Uterus (tissue), 2 donors: ENCODE data around the gene KLF15.

Experiments
- POLR2A ChIP-seq, 2 donors: fragments of 450-650 bp; IDR thresholded peaks; one replicate each; pipeline ENCODE4 v1.6.1; 2016; ENCODE audit warnings: antibody characterized with exemption in 2 of 2, mild to moderate bottlenecking in 1 of 2, moderate library complexity in 1 of 2
- TF ChIP-seq, protein P1 (sequence below), 4 experiments: fragments of 200-600 bp in 2 of 4; fragments of 450-650 bp in 2 of 4; sonication (generic) in 2 of 4; IDR thresholded peaks; one replicate each; pipeline ENCODE4 v1.5.1; 2016 to 2019; ENCODE audit warnings: antibody characterized with exemption in 4 of 4, mild to moderate bottlenecking in 2 of 4, moderate library complexity in 1 of 4

DNA sequence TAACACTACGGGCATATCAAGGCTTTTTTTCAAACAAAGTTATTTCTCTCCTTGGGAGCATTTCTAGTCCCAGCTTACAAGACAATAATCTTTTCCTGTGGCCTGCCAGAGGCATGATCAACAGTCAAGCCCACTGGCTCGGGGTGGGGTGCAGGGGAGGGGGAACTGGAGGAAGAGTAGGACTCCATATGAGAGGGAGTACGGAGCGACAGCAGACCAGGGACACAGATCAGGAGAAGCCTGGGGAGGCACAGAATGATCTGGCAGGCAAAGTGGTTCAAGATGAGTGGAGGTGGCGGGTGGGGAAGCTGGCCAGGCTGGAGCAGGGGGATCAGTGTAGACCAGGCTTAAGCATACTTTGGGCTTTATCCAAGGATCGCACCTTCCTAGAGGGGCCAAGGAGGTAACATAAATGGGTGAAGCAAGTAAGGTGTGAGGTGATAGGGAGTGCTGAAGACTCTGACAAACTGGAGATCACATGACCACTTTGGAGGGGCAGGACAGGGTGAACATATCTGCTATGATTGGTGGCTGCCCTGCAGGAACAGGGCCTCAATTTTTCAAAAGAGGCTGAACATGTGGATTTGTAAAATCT is 37.4 kb downstream of the KLF15 start:
- TF ChIP-seq, protein P1, sequence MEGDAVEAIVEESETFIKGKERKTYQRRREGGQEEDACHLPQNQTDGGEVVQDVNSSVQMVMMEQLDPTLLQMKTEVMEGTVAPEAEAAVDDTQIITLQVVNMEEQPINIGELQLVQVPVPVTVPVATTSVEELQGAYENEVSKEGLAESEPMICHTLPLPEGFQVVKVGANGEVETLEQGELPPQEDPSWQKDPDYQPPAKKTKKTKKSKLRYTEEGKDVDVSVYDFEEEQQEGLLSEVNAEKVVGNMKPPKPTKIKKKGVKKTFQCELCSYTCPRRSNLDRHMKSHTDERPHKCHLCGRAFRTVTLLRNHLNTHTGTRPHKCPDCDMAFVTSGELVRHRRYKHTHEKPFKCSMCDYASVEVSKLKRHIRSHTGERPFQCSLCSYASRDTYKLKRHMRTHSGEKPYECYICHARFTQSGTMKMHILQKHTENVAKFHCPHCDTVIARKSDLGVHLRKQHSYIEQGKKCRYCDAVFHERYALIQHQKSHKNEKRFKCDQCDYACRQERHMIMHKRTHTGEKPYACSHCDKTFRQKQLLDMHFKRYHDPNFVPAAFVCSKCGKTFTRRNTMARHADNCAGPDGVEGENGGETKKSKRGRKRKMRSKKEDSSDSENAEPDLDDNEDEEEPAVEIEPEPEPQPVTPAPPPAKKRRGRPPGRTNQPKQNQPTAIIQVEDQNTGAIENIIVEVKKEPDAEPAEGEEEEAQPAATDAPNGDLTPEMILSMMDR (IDR thresholded peaks at IDR 0.05), result no peak
- TF ChIP-seq POLR2A (IDR thresholded peaks at IDR 0.05), result no peak
